Activated T-cell treated with anti-CD3 and anti-CD28 coated beads for 4 hours (primary cell): ENCODE results near the gene STK24.

ENCODE experiments used
- DNase-seq: peaks from one replicate; pipeline ENCODE4 v3.0.0-alpha.2; 2020

The STK24 gene

DNA sequence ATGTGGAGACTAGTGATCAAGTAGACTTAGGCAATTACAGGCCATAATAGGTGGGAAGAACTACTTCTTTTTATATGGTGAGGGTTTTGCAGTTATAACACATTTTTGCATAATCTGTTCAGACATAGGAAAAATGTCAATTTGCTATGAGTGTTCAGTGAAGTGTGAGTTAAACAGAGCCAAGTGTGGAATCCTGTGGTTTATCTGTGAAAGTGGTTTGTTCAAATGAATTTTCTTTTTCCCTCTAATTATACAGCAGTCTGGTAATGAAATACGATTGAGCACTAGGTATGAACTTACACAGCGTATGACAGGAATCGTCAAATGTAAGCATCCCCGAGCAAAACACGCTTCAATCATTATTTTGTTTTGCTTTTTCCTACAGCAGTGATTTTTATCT lies 178.3 kb downstream of the STK24 start:
- no peak for DNase-seq

DNA sequence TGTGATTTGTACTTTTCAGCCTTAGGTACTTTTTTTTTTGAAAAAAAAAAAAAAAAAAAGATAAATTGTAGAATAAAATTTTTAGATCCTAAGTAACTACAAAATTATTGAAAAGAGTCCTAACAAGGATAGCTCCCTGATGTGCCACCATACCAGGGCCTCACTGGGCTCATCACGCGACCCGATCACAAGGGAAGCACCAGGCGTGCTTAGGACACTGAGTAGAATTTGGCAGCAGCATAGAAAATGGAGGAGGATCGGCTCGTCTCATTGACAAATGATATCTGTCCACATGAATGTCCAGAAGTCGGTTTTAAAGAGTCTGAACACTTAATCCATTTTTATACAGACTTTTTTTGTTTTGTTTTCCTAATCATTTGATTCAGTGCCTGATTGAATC lies 179.0 kb downstream of the STK24 start:
- DNase-seq, result no peak

DNA sequence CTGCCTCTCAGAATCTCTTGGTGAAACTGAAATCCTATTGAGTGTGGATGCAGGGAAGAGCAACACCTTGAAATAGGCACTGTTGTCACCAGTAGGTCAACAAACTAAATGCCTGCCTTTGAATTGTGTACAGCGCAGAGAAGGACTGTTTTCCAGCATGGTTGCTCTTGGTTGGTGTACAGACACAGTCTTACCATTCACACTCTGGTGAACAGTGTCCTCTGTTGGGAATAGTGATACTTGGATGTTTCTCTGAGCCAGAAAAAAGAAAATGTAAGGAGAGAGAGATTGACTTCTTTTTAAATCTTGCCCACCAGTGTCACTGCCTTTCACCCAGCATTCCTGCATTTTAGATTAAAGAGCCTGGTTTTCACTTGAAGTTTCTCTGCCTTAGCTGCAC lies 179.7 kb downstream of the STK24 start:
- no peak for DNase-seq

DNA sequence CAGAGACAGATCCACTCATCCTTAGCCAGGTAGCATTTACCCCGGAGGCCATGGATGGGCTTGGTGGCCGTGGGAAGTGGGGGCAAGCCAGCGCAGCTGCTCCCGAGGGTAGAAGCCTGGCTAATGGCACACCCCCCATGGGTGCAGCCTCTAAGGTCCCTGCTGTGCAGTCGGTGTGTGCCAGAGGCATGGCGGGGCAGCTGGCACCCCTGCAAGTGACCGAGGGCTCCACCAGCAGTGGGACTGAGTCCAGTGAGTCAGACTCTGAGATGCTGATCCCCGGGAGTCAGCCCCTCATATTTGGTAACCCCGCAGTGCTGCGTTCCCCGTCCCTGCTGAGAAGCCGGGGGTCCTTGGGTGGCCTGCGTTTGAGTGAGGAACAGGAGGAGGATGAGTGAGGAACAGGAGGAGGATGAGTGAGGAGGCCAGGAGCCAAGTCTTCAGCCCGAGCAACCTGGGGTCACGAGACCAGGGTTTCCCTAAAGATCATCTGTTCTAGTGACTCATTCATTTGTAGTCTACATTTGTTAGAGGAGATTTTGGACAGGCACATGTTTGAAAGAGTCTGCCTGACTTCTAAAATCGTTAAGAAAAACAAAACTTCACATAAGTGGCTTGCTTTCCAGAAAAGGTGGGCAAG lies 180.7 kb downstream of the STK24 start:
- DNase-seq, result no peak
